RWPE2 (cell line): ENCODE measurements around the gene GARIN3.

Experiments
- ATAC-seq: fragments of 200-7000 bp; cut with Tn5 transposase; 3 replicates; pipeline ENCODE4 v1.9.1; 2021; ENCODE audit warnings: low read depth
- DNase-seq: peaks from one replicate; pipeline ENCODE4 v3.0.0-alpha.2; 2020; ENCODE audit warnings: low spot score
- H3K27ac ChIP-seq: fragments of 450-650 bp; 2 replicates; pipeline ENCODE4 v1.5.1; 2017; ENCODE audit warnings: mild to moderate bottlenecking; ENCODE audit not compliant: poor library complexity, severe bottlenecking
- H3K27me3 ChIP-seq: fragments of 250-450 bp; sonication (Bioruptor Pico); 2 replicates; pipeline ENCODE4 v1.5.1; 2021; ENCODE audit warnings: mild to moderate bottlenecking, moderate library complexity; ENCODE audit not compliant: insufficient read depth, poor library complexity, severe bottlenecking
- H3K36me3 ChIP-seq: fragments of 250-450 bp; sonication (Bioruptor Pico); 2 replicates; pipeline ENCODE4 v1.5.1; 2020; ENCODE audit warnings: low read depth, mild to moderate bottlenecking, moderate library complexity
- H3K4me1 ChIP-seq: fragments of 250-450 bp; sonication (Bioruptor Pico); 2 replicates; pipeline ENCODE4 v1.5.1; 2021; ENCODE audit warnings: mild to moderate bottlenecking, moderate library complexity; ENCODE audit not compliant: insufficient read depth, poor library complexity, severe bottlenecking
- H3K4me3 ChIP-seq: fragments of 250-450 bp; sonication (Bioruptor Pico); 2 replicates; pipeline ENCODE4 v1.5.1; 2021; ENCODE audit warnings: mild to moderate bottlenecking, moderate library complexity; ENCODE audit not compliant: severe bottlenecking
- H3K9me3 ChIP-seq: fragments of 250-450 bp; sonication (Bioruptor Pico); 2 replicates; pipeline ENCODE4 v1.5.1; 2021; ENCODE audit warnings: mild to moderate bottlenecking, moderate library complexity; ENCODE audit not compliant: severe bottlenecking
- TF ChIP-seq, protein P1 (sequence below): fragments of 450-650 bp; IDR thresholded peaks from one replicate; pipeline ENCODE4 v1.5.1; 2017; ENCODE audit warnings: mild to moderate bottlenecking, moderate library complexity; ENCODE audit not compliant: poor library complexity, severe bottlenecking

The GARIN3 gene

DNA sequence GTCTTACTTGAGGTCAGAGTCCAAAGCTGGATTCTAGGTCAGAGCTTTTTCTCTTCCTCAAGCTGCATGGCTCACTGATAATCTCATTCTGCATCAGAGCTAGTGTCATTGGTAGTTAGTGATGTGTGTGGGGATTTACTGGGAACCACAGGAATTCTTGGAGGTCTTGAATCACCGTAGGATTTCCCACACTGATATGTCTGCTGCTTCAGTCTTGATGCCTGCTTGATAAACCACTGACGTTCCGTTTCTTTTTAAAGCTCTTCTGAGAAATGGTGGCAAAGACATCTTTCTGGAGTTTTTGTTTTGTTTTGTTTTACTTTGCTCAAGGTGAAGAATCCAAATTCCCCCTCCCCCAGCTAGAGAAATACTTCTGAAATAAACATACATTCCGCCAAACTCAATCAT lies 1.2 kb upstream of the GARIN3 start:
- no peaks in the 10 kb centered on the region for H3K9me3 ChIP-seq
- no peaks in the 10 kb centered on the region for H3K27me3 ChIP-seq
- no peaks in the 10 kb centered on the region for H3K4me1 ChIP-seq
- no peak for DNase-seq
- no peak overlapping the region for H3K27ac ChIP-seq
- H3K36me3 ChIP-seq, result no peaks in the 10 kb centered on the region
- ATAC-seq, result no peak
- TF ChIP-seq, protein P1, sequence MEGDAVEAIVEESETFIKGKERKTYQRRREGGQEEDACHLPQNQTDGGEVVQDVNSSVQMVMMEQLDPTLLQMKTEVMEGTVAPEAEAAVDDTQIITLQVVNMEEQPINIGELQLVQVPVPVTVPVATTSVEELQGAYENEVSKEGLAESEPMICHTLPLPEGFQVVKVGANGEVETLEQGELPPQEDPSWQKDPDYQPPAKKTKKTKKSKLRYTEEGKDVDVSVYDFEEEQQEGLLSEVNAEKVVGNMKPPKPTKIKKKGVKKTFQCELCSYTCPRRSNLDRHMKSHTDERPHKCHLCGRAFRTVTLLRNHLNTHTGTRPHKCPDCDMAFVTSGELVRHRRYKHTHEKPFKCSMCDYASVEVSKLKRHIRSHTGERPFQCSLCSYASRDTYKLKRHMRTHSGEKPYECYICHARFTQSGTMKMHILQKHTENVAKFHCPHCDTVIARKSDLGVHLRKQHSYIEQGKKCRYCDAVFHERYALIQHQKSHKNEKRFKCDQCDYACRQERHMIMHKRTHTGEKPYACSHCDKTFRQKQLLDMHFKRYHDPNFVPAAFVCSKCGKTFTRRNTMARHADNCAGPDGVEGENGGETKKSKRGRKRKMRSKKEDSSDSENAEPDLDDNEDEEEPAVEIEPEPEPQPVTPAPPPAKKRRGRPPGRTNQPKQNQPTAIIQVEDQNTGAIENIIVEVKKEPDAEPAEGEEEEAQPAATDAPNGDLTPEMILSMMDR, result no peak
- no peak overlapping the region for H3K4me3 ChIP-seq

DNA sequence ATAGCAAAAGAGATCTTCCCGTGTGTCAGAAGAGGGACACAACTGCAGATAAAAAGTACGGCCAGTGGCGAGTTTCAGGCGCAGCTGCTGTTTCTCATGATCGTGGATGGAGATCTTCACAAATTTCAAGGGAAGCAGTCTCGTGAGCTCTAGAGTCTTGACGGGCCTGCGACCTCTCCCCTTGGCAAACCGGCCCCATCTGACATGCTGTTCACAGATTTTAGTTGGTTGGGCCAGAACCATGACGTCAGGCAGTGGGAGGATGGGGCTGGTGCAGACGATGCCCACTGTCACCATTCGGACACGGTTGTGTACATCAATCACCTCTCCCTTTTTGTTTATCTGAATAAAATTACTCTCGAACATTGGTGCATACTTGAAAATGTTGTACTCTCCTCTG lies 396 bp downstream of the GARIN3 start:
- H3K27me3 ChIP-seq, result no peaks in the 10 kb centered on the region
- no peak for DNase-seq

DNA sequence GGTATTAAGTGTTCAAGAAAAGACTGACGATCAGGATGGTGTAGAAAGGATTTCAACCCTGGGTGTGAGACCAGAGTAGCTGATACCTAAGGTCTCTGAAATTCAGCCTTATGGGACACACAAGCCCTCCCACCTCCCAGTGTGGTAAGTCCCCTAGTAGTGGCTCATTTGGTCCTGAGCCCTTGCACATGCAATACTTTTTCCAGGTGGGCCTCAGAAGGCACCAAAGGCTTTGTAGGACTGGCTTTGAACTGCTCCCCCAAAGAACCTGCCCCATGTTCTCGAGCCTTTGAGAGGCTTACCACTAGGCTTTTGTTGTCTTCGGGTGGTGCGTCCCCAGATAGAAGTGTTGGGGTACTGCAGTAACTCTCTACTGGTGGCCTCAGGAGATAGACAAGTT lies 803 bp downstream of the GARIN3 start:
- TF ChIP-seq, protein P1, result no peak
- ATAC-seq (no peak), DNase-seq (no peak)
- H3K27me3 ChIP-seq, result no peaks in the 10 kb centered on the region
- H3K4me1 ChIP-seq, result no peaks in the 10 kb centered on the region
- H3K36me3 ChIP-seq, result no peaks in the 10 kb centered on the region
- H3K27ac ChIP-seq, result no peak overlapping the region
- no peaks in the 10 kb centered on the region for H3K9me3 ChIP-seq
- H3K4me3 ChIP-seq, result no peak overlapping the region

More for the DNA sequence above, 396 bp downstream of the GARIN3 start:
- H3K4me3 ChIP-seq, result no peak overlapping the region
- no peaks in the 10 kb centered on the region for H3K9me3 ChIP-seq
- H3K27ac ChIP-seq, result no peak overlapping the region
- H3K4me1 ChIP-seq, result no peaks in the 10 kb centered on the region
- TF ChIP-seq, protein P1, result no peak
- H3K36me3 ChIP-seq, result no peaks in the 10 kb centered on the region
- no peak for ATAC-seq

DNA sequence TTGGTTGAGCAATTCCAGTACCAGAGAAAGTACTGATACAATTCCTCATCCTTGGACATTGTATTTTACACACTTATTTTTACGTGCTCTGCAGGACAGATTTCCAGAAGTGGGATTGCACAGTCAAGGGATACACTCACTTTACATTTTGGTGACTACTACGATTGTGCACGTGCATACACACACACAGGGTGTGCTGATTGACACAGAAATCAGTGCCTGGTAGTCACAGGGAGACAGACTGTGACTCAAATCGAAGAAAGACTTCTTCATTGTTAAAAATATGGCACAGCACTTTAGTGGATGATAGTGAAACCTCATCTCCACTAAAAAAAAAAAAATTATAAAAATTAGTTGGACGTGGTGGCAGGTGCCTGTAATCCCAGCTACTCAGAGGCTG lies 1.5 kb downstream of the GARIN3 start:
- H3K9me3 ChIP-seq, result no peaks in the 10 kb centered on the region
- H3K4me1 ChIP-seq, result no peaks in the 10 kb centered on the region
- no peak overlapping the region for H3K4me3 ChIP-seq
- TF ChIP-seq, protein P1, result no peak
- H3K27me3 ChIP-seq, result no peaks in the 10 kb centered on the region
- H3K27ac ChIP-seq, result no peak overlapping the region
- DNase-seq (no peak), ATAC-seq (no peak)
- H3K36me3 ChIP-seq, result no peaks in the 10 kb centered on the region

DNA sequence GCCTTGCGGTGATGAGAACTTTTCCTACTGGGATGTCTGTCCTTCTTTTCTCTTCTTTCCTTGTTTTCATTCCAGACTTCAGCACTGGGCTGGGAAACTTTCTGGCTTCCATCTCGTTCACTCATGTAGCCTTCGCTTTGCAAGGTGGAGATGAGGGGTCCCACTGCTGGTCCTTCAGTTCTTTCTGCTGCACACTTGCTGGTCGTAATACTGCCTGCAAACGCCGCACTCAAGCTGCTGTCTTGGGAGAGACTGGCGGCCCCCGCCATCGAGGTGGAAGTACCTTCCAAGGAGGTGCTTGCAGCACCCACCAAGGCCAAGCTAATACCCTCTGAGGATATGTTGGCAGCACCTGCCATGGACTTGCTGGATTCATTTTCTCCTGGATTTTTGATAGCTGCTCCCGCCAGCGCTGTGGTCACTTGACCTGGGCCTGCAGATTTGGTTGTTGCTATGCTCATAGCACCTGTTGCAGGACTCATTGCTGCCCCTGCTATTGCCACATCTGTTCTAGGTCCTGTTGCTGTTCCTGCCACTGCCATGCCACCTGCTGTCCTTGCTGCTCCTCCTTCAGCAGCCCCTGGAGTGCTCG lies 3.0 kb downstream of the GARIN3 start:
- H3K27me3 ChIP-seq, result no peaks in the 10 kb centered on the region
- H3K9me3 ChIP-seq, result no peaks in the 10 kb centered on the region
- TF ChIP-seq, protein P1, result no peak
- no peak overlapping the region for H3K27ac ChIP-seq
- H3K4me3 ChIP-seq, result no peak overlapping the region
- DNase-seq (no peak), ATAC-seq (no peak)
- H3K4me1 ChIP-seq, result no peaks in the 10 kb centered on the region
- no peaks in the 10 kb centered on the region for H3K36me3 ChIP-seq
